SK-N-SH treated with all-trans-retinoic acid at 6 μM for 48 hours (cell line): ENCODE results near the gene IL3RA.

Experiments
- GLIS3 ChIP-seq: fragments of 250-450 bp; sonication (Bioruptor Pico); IDR thresholded peaks from 2 replicates; pipeline ENCODE4 v1.5.0; 2020; ENCODE audit warnings: mild to moderate bottlenecking, moderate library complexity
- ZFP3 ChIP-seq: fragments of 250-450 bp; sonication (Bioruptor Pico); IDR thresholded peaks from 2 replicates; pipeline ENCODE4 v1.5.0; 2020; ENCODE audit warnings: mild to moderate bottlenecking, moderate library complexity
- ZNF565 ChIP-seq: fragments of 450-650 bp; formaldehyde crosslinking; conservative IDR thresholded peaks from 2 replicates; pipeline ENCODE4 v1.5.0; 2020; ENCODE audit warnings: low read depth, mild to moderate bottlenecking, moderate library complexity
- ZNF70 ChIP-seq: fragments of 450-650 bp; formaldehyde crosslinking; IDR thresholded peaks from 2 replicates; pipeline ENCODE4 v1.5.0; 2020; ENCODE audit warnings: mild to moderate bottlenecking, moderate library complexity
- ZNF8 ChIP-seq: fragments of 450-650 bp; formaldehyde crosslinking; IDR thresholded peaks from 2 replicates; pipeline ENCODE4 v1.5.0; 2020; ENCODE audit warnings: mild to moderate bottlenecking, moderate library complexity
- TF ChIP-seq, protein P1 (sequence below): fragments of 250-450 bp; sonication (Bioruptor Pico); IDR thresholded peaks from 2 replicates; pipeline ENCODE4 v1.8.0; 2020; ENCODE audit warnings: mild to moderate bottlenecking, moderate library complexity, borderline replicate concordance

DNA sequence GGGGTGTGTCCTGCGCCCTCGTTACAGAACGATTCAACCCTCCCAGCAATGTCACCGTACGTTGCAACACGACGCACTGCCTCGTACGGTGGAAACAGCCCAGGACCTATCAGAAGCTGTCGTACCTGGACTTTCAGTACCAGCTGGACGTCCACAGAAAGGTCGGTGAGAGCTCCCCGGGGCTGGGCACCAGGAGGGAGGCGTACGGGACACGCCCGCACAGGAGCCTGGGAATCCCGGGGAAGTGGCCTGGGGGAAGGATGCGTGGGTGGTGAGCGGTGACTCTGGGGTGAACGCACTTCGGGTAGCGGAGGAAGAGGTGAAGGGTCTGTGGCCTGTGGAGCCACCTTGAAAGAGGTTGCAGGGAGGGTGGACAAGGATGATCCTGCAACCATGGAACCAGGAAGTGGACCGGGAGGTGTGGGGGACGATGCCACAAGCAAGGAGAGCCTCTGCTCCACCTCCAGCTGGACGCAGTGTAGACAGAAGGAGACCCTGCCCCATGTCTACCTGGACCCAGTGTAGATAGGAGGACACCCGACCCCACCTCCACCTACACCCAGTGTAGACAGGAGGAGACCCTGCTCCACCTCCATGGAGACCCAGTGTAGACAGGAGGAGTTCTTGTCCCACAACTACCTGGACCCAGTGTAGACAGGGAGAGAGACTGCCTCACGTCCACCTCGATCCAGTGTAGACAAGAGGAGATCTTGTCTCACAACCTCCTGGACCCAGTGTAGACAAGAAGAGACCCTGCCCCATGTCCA lies 42.1 kb upstream of the IL3RA start:
- TF ChIP-seq ZNF8 (CRISPR knock-in tag) (no peak), ZNF70 (CRISPR knock-in tag) (no peak), ZNF565 (no peak), ZFP3 (no peak), GLIS3 (CRISPR knock-in tag) (no peak)
- TF ChIP-seq, protein P1, sequence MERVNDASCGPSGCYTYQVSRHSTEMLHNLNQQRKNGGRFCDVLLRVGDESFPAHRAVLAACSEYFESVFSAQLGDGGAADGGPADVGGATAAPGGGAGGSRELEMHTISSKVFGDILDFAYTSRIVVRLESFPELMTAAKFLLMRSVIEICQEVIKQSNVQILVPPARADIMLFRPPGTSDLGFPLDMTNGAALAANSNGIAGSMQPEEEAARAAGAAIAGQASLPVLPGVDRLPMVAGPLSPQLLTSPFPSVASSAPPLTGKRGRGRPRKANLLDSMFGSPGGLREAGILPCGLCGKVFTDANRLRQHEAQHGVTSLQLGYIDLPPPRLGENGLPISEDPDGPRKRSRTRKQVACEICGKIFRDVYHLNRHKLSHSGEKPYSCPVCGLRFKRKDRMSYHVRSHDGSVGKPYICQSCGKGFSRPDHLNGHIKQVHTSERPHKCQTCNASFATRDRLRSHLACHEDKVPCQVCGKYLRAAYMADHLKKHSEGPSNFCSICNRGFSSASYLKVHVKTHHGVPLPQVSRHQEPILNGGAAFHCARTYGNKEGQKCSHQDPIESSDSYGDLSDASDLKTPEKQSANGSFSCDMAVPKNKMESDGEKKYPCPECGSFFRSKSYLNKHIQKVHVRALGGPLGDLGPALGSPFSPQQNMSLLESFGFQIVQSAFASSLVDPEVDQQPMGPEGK (CRISPR knock-in tag), result no peak
